Peyer's patch (tissue), 4 donors: ENCODE measurements around the gene SMAD6.

ENCODE experiments used
- POLR2A ChIP-seq, 2 donors: fragments of 450-650 bp; IDR thresholded peaks; one replicate each; pipeline ENCODE4 v1.5.1; 2017; ENCODE audit warnings: antibody characterized with exemption in 2 of 2, mild to moderate bottlenecking in 2 of 2, moderate library complexity in 2 of 2
- TF ChIP-seq, protein P1 (sequence below), 6 experiments: fragments of 450-650 bp in 4 of 6; fragments of 200-600 bp in 2 of 6; sonication (generic) in 1 of 6; IDR thresholded peaks; one replicate each; pipeline ENCODE4 v1.5.1; 2017 to 2019; ENCODE audit warnings: antibody characterized with exemption in 6 of 6, mild to moderate bottlenecking in 3 of 6, moderate library complexity in 1 of 6

DNA sequence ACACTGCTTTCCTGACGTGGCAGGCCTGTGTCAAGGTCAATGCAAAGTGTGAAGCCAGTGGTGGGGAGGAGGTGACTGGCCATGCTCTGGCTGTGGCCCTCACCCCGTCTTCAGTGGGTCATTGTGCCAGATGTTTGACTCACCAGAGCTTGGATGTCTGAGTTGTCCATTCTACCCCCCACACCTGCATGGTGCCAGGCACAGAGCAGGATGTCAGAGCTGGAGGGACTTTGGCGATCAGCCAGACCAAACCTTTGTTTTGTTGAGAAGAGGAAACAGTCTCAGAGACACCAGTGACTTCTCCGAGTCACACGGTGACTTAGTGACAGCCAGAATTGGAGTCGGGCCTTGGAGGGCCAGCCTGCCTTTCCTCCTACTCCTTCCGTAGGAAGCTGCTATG, 49.5 kb downstream of the SMAD6 start:
- TF ChIP-seq, protein P1, sequence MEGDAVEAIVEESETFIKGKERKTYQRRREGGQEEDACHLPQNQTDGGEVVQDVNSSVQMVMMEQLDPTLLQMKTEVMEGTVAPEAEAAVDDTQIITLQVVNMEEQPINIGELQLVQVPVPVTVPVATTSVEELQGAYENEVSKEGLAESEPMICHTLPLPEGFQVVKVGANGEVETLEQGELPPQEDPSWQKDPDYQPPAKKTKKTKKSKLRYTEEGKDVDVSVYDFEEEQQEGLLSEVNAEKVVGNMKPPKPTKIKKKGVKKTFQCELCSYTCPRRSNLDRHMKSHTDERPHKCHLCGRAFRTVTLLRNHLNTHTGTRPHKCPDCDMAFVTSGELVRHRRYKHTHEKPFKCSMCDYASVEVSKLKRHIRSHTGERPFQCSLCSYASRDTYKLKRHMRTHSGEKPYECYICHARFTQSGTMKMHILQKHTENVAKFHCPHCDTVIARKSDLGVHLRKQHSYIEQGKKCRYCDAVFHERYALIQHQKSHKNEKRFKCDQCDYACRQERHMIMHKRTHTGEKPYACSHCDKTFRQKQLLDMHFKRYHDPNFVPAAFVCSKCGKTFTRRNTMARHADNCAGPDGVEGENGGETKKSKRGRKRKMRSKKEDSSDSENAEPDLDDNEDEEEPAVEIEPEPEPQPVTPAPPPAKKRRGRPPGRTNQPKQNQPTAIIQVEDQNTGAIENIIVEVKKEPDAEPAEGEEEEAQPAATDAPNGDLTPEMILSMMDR (IDR thresholded peaks at IDR 0.05) = no peak
- TF ChIP-seq POLR2A (IDR thresholded peaks at IDR 0.05) = no peak
